ENCODE measurements around the gene ALOX12. TPM values are rescaled to one million over a fixed set of nuclear protein-coding genes. Genes with fewer than 3 reads are reported as not detected.

Gene ALOX12
- total RNA-seq, 1 experiment from 2014 or later, result not detected

DNA sequence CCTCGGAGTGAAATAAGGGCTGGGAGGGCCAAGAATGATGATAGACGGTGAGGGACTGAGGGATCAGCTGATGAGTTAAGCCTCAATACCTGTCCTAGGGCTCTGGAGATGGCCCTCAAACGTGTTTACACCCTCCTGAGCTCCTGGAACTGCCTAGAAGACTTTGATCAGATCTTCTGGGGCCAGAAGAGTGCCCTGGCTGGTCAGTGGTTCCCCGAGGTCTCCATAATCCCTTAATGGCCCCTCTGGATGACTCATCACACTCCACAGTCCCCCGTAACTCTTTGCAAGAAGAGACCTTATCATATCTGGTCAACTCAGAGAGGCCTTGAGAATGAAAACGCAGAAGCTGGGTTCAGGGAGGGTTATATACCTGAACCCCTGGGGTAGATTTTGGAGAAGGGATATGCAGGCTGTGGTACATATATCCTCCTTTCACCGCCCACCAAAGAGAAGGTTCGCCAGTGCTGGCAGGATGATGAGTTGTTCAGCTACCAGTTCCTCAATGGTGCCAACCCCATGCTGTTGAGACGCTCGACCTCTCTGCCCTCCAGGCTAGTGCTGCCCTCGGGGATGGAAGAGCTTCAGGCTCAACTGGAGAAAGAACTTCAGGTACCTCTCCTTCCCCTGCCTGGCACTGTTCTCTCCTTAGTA, 3.1 kb downstream of the ALOX12 start:
- H3K9me3 Mint-ChIP-seq (ENCODE audit: low read depth, unreplicated experiment), result no peaks in the 10 kb centered on the region
- no peak overlapping the region for H3K4me3 Mint-ChIP-seq (ENCODE audit: low read depth, unreplicated experiment)
- peaks cover 14% of the 10 kb centered on the region for H3K36me3 Mint-ChIP-seq (ENCODE audit: insufficient read depth, unreplicated experiment)
- intact Hi-C loops (cut with micrococcal nuclease; ENCODE audit: unreplicated experiment), result no loop called here
- no peak for DNase-seq
- H3K27ac Mint-ChIP-seq (ENCODE audit: unreplicated experiment), result no peak overlapping the region
- BruUV-seq (replicated peaks), result no TSS peak
- TF ChIP-seq, protein P1, sequence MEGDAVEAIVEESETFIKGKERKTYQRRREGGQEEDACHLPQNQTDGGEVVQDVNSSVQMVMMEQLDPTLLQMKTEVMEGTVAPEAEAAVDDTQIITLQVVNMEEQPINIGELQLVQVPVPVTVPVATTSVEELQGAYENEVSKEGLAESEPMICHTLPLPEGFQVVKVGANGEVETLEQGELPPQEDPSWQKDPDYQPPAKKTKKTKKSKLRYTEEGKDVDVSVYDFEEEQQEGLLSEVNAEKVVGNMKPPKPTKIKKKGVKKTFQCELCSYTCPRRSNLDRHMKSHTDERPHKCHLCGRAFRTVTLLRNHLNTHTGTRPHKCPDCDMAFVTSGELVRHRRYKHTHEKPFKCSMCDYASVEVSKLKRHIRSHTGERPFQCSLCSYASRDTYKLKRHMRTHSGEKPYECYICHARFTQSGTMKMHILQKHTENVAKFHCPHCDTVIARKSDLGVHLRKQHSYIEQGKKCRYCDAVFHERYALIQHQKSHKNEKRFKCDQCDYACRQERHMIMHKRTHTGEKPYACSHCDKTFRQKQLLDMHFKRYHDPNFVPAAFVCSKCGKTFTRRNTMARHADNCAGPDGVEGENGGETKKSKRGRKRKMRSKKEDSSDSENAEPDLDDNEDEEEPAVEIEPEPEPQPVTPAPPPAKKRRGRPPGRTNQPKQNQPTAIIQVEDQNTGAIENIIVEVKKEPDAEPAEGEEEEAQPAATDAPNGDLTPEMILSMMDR (IDR thresholded peaks at IDR 0.05; ENCODE audit: unreplicated experiment), result no peak
- no peaks in the 10 kb centered on the region for H3K27me3 Mint-ChIP-seq (ENCODE audit: unreplicated experiment)
- CTCF ChIA-PET, result interaction anchor here (0.5 kb wide), 1 partner anchor 1463 kb away, joined by 7 read pairs; no protein-coding TSS in a partner anchor
- peaks cover 7% of the 10 kb centered on the region for H3K4me1 Mint-ChIP-seq (ENCODE audit: low read depth, unreplicated experiment)

DNA sequence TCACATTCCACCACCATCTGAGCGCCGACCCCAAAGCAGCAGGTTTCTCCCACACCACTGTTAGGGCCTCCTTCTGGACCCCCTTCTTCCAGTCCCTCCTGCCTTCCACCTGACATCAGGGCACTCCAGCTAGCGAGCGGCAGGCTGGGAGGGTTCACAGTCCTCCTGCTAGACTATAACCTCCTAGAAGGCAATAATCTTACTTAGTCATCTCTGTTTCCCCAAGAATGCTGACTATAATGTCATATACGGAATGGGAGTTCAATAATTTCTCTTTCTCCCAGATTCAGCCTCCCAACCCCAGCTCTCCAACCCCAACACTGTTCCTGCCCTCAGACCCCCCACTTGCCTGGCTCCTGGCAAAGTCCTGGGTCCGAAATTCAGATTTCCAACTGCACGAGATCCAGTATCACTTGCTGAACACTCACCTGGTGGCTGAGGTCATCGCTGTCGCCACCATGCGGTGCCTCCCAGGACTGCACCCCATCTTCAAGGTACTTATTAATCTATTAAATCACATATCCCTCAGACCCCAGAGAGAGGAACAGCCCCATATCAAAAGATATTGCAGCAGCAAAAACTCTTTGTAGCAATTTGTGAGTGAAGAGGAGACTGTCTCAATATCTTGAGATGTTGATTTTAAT, 5.6 kb downstream of the ALOX12 start:
- no TSS peak for BruUV-seq (replicated peaks)
- DNase-seq, result peak; percentile 24
- intact Hi-C loops (cut with micrococcal nuclease; ENCODE audit: unreplicated experiment), result no loop called here
- Mint-ChIP-seq H3K27ac (ENCODE audit: unreplicated experiment) (peak overlapping the region; percentile 29), H3K27me3 (ENCODE audit: unreplicated experiment) (no peaks in the 10 kb centered on the region), H3K36me3 (ENCODE audit: insufficient read depth, unreplicated experiment) (peaks cover 9% of the 10 kb centered on the region), H3K4me1 (ENCODE audit: low read depth, unreplicated experiment) (peaks cover 7% of the 10 kb centered on the region), H3K9me3 (ENCODE audit: low read depth, unreplicated experiment) (no peaks in the 10 kb centered on the region), H3K4me3 (ENCODE audit: low read depth, unreplicated experiment) (no peak overlapping the region)
- TF ChIP-seq, protein P1 (IDR thresholded peaks at IDR 0.05; ENCODE audit: unreplicated experiment), result peak; percentile 12
- CTCF ChIA-PET, result no interaction called here

DNA sequence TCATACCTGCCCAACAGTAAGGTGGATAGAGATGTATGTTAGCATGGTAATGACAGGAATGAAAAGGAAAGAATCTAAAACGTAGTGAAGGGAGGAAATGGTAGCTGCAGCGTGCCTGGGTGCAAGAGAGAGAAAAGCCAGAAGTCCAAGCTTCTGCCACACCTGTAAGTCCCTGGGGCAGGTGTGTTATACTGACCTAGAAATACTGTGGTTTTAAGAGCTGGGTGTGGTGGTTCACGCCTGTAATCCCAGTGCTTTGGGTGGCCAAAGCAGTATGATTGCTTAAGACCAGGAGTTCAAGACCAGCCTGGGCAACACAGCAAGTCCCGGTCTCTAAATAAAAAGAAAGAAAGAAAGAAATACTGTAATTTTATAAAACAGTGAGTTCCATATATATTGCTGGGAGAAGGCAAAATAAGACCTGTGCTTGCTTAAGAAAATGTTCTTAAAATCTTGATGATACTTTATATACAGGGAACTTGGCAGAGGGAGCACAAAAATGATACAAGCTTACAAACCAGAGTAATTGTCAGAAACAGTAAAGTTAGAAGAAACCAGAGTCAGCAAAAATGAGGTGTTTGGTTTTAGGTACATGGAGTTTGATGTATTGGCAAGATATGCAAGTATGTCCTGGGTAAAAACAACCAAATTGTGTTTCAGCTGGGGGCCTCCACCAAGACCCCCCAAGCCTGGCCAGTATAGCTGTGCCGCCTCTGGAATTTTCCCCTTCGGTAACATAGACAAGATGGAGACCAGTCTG, 6.6 kb downstream of the ALOX12 start:
- Mint-ChIP-seq H3K4me3 (ENCODE audit: low read depth, unreplicated experiment) (no peak overlapping the region), H3K27me3 (ENCODE audit: unreplicated experiment) (no peaks in the 10 kb centered on the region), H3K4me1 (ENCODE audit: low read depth, unreplicated experiment) (no peaks in the 10 kb centered on the region), H3K9me3 (ENCODE audit: low read depth, unreplicated experiment) (no peaks in the 10 kb centered on the region), H3K27ac (ENCODE audit: unreplicated experiment) (no peak overlapping the region), H3K36me3 (ENCODE audit: insufficient read depth, unreplicated experiment) (peaks cover 12% of the 10 kb centered on the region)
- BruUV-seq (replicated peaks), result no TSS peak
- DNase-seq, result no peak
- intact Hi-C loops (cut with micrococcal nuclease; ENCODE audit: unreplicated experiment), result no loop called here
- CTCF ChIA-PET, result no interaction called here
- TF ChIP-seq, protein P1 (IDR thresholded peaks at IDR 0.05; ENCODE audit: unreplicated experiment), result no peak

DNA sequence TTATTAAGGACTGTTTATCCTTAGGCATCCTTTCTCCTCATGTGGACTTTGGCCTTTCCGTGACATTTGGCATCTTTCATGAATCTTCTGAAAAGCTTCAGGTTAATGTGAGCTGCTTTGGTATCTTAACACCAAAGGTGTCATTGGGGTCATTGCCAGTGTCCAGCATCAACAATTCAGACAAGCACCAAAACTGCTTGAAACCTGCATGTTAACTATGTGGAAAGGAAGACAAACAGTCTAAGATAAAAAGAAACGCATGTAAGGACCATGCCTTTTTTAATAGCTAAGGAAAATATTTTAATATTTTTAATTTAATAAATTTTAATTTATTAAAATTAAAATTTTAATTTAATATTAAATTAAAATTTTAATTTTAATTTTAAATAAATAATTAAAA, 7.9 kb downstream of the ALOX12 start:
- BruUV-seq (replicated peaks), result no TSS peak
- Mint-ChIP-seq H3K27me3 (ENCODE audit: unreplicated experiment) (no peaks in the 10 kb centered on the region), H3K36me3 (ENCODE audit: insufficient read depth, unreplicated experiment) (peaks cover 12% of the 10 kb centered on the region), H3K4me1 (ENCODE audit: low read depth, unreplicated experiment) (no peaks in the 10 kb centered on the region), H3K9me3 (ENCODE audit: low read depth, unreplicated experiment) (no peaks in the 10 kb centered on the region), H3K4me3 (ENCODE audit: low read depth, unreplicated experiment) (no peak overlapping the region), H3K27ac (ENCODE audit: unreplicated experiment) (no peak overlapping the region)
- CTCF ChIA-PET, result interaction anchor here (0.7 to 1.4 kb wide), 5 partner anchors 18 to 93 kb away, joined by 4 to 21 read pairs (median 5); no protein-coding TSS in a partner anchor
- no peak for DNase-seq
- TF ChIP-seq, protein P1 (IDR thresholded peaks at IDR 0.05; ENCODE audit: unreplicated experiment), result no peak
- intact Hi-C loops (cut with micrococcal nuclease; ENCODE audit: unreplicated experiment), result no loop called here
